ENCODE measurements around the gene SPTLC1. TPM values are rescaled to one million over a fixed set of nuclear protein-coding genes. Genes with fewer than 3 reads are reported as not detected.

The SPTLC1 gene
- total RNA-seq, 2 donors from 2014 or later, result 40.6 to 41.8 TPM

GRCh38 chr9:92100237-92100911 lies 14.8 kb downstream of the SPTLC1 start:
- TF ChIP-seq CTCF (IDR thresholded peaks at IDR 0.05), result no peak

GRCh38 chr9:92098638-92099037 lies 16.6 kb downstream of the SPTLC1 start:
- Histone ChIP-seq H3K4me1 (no peaks in the 10 kb centered on the region), H3K9me3 (no peaks in the 10 kb centered on the region), H3K27me3 (no peaks in the 10 kb centered on the region), H3K4me3 (no peak overlapping the region), H3K27ac (peak overlapping the region in 1 of 2 donors; percentile 38), H3K36me3 (peaks cover 6% of the 10 kb centered on the region)
- no peak for TF ChIP-seq CTCF (IDR thresholded peaks at IDR 0.05)
- DNase-seq (ENCODE audit: low spot score), result no peak

More at GRCh38 chr9:92100237-92100911, 14.8 kb downstream of the SPTLC1 start:
- Histone ChIP-seq H3K36me3 (peaks cover 13% of the 10 kb centered on the region), H3K27me3 (no peaks in the 10 kb centered on the region), H3K27ac (no peak overlapping the region), H3K9me3 (no peaks in the 10 kb centered on the region), H3K4me1 (no peaks in the 10 kb centered on the region), H3K4me3 (no peak overlapping the region)
- DNase-seq (ENCODE audit: low spot score), result no peak

- no peaks in the 10 kb centered on the region for H3K9me3 ChIP-seq
- TF ChIP-seq CTCF (IDR thresholded peaks at IDR 0.05), result no peak
- peak overlapping the region; percentile 20 to 41 for H3K4me3 ChIP-seq
- no peaks in the 10 kb centered on the region for H3K4me1 ChIP-seq
- peaks cover under 1% of the 10 kb centered on the region for H3K36me3 ChIP-seq
- peak; percentile 80 for DNase-seq (ENCODE audit: low spot score)
- H3K27ac ChIP-seq, result peak overlapping the region in 1 of 2 donors; percentile 38
- H3K27me3 ChIP-seq, result no peaks in the 10 kb centered on the region
Observed at GRCh38 chr9:92097997-92098482, 17.2 kb downstream of the SPTLC1 start.

- TF ChIP-seq CTCF (IDR thresholded peaks at IDR 0.05), result no peak
- H3K27me3 ChIP-seq, result no peaks in the 10 kb centered on the region
- no peaks in the 10 kb centered on the region for H3K4me1 ChIP-seq
- no peaks in the 10 kb centered on the region for H3K36me3 ChIP-seq
- DNase-seq (ENCODE audit: low spot score), result no peak
- H3K4me3 ChIP-seq, result no peak overlapping the region
- H3K27ac ChIP-seq, result no peak overlapping the region
- no peaks in the 10 kb centered on the region for H3K9me3 ChIP-seq
Observed at GRCh38 chr9:92095236-92095635, 20.0 kb downstream of the SPTLC1 start.

GRCh38 chr9:92094655-92095054 lies 20.6 kb downstream of the SPTLC1 start:
- Histone ChIP-seq H3K4me3 (no peak overlapping the region), H3K4me1 (no peaks in the 10 kb centered on the region), H3K27me3 (no peaks in the 10 kb centered on the region), H3K27ac (no peak overlapping the region), H3K36me3 (no peaks in the 10 kb centered on the region), H3K9me3 (no peaks in the 10 kb centered on the region)
- no peak for DNase-seq (ENCODE audit: low spot score)
- TF ChIP-seq CTCF (IDR thresholded peaks at IDR 0.05), result no peak

- H3K4me3 ChIP-seq, result no peak overlapping the region
- H3K27ac ChIP-seq, result no peak overlapping the region
- TF ChIP-seq CTCF (IDR thresholded peaks at IDR 0.05), result no peak
- H3K27me3 ChIP-seq, result no peaks in the 10 kb centered on the region
- no peak for DNase-seq (ENCODE audit: low spot score)
- peaks cover 28% of the 10 kb centered on the region for H3K36me3 ChIP-seq
- no peaks in the 10 kb centered on the region for H3K4me1 ChIP-seq
- H3K9me3 ChIP-seq, result no peaks in the 10 kb centered on the region
Observed at GRCh38 chr9:92077888-92078287, 37.3 kb downstream of the SPTLC1 start.

All from right atrium auricular region (tissue), 2 donors.